ENCODE results near the gene ITFG1. TPM values are rescaled to one million over a fixed set of nuclear protein-coding genes. Genes with fewer than 3 reads are reported as not detected.

ITFG1 gene
- total RNA-seq, 2 donors from 2014 or later = 17.8 to 24.6 TPM

DNA sequence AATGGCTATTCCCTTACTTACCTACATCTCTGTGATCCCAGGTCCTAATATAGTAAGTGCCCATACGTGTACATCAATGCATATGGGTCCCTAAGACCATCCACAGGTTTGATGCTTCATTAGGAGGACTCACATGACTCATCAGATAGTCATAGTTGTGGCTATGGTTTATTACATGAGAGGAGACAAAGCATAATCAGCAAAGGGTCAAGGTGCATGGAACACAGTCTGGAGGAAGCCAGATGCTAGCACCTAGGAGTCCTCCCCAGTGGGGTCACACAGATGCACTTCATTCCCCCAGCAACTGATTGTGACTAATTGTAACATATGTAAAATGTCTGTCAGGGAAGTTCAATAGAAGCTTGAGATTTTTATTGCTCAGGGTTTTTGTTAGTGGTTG, 43.1 kb upstream of the ITFG1 start:
- H3K36me3 ChIP-seq (replicated peaks in 1 of 2; ENCODE audit: insufficient read depth in 1 of 2, low read depth in 2 of 2) = peaks cover 9 to 13% of the 10 kb centered on the region in 2 donors
- H3K4me3 ChIP-seq = no peak overlapping the region
- TF ChIP-seq POLR2A (IDR thresholded peaks at IDR 0.05) = no peak
- TF ChIP-seq, protein P1, sequence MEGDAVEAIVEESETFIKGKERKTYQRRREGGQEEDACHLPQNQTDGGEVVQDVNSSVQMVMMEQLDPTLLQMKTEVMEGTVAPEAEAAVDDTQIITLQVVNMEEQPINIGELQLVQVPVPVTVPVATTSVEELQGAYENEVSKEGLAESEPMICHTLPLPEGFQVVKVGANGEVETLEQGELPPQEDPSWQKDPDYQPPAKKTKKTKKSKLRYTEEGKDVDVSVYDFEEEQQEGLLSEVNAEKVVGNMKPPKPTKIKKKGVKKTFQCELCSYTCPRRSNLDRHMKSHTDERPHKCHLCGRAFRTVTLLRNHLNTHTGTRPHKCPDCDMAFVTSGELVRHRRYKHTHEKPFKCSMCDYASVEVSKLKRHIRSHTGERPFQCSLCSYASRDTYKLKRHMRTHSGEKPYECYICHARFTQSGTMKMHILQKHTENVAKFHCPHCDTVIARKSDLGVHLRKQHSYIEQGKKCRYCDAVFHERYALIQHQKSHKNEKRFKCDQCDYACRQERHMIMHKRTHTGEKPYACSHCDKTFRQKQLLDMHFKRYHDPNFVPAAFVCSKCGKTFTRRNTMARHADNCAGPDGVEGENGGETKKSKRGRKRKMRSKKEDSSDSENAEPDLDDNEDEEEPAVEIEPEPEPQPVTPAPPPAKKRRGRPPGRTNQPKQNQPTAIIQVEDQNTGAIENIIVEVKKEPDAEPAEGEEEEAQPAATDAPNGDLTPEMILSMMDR (IDR thresholded peaks at IDR 0.05) = no peak
- H3K27ac ChIP-seq = no peak overlapping the region
- intact Hi-C loops (cut with DNase I) = no loop called here
- H3K4me1 ChIP-seq = no peaks in the 10 kb centered on the region
- no peaks in the 10 kb centered on the region for H3K27me3 ChIP-seq
- ATAC-seq (no peak), DNase-seq (no peak)
- no peaks in the 10 kb centered on the region for H3K9me3 ChIP-seq
- WGBS, 2 donors = 94 to 95% methylated on average over 1 of the region's 1 CpG

DNA sequence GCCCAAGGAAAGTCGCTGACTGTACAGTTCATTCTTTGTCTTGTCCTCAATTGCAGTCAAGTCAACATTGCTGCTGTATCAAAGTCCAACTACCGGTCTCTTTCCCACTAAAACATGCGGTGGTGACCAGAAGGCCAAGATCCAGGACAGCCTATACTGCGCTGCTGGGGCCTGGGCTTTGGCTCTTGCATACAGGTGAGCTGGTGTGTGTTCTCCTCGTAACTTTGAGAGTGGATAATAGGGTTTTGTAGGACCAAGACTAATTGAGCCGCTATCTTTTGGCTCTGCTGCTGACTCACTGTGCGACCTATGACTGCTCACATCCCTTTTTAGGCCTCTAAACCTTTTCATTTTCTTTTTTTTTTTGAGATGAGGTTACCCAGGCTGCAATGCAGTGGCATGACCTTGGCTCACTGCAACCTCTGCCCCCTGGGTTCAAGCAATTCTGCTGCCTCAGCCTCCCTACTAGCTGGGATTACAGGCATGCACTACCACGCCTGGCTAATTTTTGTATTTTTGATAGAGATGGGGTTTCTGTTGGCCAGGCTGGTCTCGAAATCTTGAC, 38.9 kb upstream of the ITFG1 start:
- H3K36me3 ChIP-seq (replicated peaks in 1 of 2; ENCODE audit: insufficient read depth in 1 of 2, low read depth in 2 of 2) = peaks cover 9 to 11% of the 10 kb centered on the region in 2 donors
- H3K4me1 ChIP-seq = no peaks in the 10 kb centered on the region
- H3K9me3 ChIP-seq = no peaks in the 10 kb centered on the region
- H3K27me3 ChIP-seq = no peaks in the 10 kb centered on the region
- 96 to 97% methylated on average over 9 of the region's 9 CpGs for WGBS, 2 donors
- ATAC-seq (no peak), DNase-seq (no peak)
- no peak for TF ChIP-seq POLR2A (IDR thresholded peaks at IDR 0.05)
- TF ChIP-seq, protein P1 (IDR thresholded peaks at IDR 0.05) = no peak
- intact Hi-C loops (cut with DNase I) = no loop called here
- H3K4me3 ChIP-seq = no peak overlapping the region
- H3K27ac ChIP-seq = no peak overlapping the region

DNA sequence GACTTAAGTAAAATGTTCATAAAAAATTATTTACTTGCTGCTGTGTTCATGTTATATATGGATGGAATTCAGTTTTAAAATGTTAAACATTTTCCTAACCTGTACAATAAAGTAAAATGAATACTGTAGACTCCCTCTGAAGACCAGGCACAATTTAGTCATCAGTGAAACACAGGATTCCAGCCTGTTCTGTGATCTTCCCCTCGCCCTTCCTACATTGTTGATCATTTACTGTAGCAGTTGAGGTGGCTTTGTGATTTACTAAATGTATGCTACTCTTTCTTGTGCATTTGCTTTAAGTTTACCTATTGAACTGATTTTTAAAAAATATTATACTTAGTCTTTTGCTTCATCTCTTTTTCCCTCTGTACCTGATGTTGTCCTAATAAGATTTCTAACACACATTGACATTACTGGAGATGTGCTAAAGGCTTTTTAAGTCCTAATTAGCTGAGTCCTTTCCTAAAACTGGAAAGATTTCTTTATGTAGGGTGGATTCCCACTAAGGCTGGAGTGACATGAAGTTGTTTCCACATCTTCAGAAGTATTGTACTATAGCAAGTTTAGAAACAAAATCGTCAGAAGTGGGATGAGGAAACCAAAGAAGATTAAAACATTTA, 38.3 kb upstream of the ITFG1 start:
- H3K4me3 ChIP-seq = no peak overlapping the region
- intact Hi-C loops (cut with DNase I) = no loop called here
- no peaks in the 10 kb centered on the region for H3K27me3 ChIP-seq
- no peaks in the 10 kb centered on the region for H3K4me1 ChIP-seq
- no peak overlapping the region for H3K27ac ChIP-seq
- TF ChIP-seq POLR2A (IDR thresholded peaks at IDR 0.05) = no peak
- TF ChIP-seq, protein P1 (IDR thresholded peaks at IDR 0.05) = no peak
- ATAC-seq (no peak), DNase-seq (no peak)
- no peaks in the 10 kb centered on the region for H3K9me3 ChIP-seq
- H3K36me3 ChIP-seq (replicated peaks in 1 of 2; ENCODE audit: insufficient read depth in 1 of 2, low read depth in 2 of 2) = peaks cover 9 to 11% of the 10 kb centered on the region in 2 donors
- WGBS, 2 donors = 96 to 99% methylated on average over 2 of the region's 2 CpGs

DNA sequence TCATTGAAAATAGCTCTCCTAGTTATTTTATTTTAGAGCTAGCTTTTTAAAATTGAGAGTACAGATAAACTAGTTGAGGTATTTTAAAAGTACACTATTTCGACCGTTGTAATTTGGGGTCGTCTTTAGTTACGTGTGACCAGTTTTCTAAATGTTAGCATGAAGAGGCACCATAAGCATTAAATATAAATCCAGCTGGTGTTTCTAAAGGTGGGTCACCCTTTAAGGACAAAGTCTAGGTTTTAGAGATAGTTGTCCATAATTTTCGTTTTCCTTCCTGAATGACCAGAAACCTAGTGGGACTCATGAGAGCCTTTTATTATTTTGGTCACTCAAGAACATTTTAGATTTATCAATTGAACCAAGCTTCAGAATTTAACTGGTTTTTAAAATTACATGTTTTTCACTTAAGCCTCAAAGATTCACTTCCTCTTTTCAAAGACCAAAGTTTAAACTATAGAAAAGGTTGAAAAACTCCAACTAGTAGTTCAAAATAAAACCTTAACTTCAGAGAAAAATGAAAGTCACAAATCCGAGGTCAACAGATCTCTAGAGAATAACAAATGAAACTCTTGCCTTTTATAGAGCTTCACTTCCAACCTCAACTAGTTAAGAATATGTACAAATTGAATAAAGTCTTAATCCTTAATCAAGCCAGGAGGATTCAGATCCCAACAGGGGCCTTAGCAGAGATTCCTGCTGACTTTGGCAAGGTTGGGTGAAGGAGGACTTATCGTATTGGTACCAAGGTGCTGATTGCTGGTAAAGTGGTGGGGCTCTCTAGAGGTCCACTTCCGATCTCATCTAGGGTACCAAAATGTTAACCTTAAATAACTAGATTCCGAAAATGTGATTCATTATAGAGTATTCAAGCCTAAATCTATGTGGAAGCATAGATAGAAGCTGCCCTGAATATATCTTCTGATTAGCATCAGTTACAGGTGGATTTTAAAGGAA, 32.8 kb upstream of the ITFG1 start:
- no peak for DNase-seq
- peaks cover 0 to 23% (median 0%) of the 10 kb centered on the region in 3 donors for H3K9me3 ChIP-seq
- no peaks in the 10 kb centered on the region for H3K4me1 ChIP-seq
- H3K27ac ChIP-seq = peak overlapping the region in 1 of 4 donors; percentile 61
- intact Hi-C loops (cut with DNase I) = no loop called here
- TF ChIP-seq, protein P1 (IDR thresholded peaks at IDR 0.05) = no peak
- TF ChIP-seq POLR2A (IDR thresholded peaks at IDR 0.05) = no peak
- 80 to 91% methylated on average over 9 of the region's 9 CpGs for WGBS, 2 donors
- no peak for ATAC-seq
- no peaks in the 10 kb centered on the region for H3K27me3 ChIP-seq
- no peaks in the 10 kb centered on the region for H3K36me3 ChIP-seq (replicated peaks in 1 of 2; ENCODE audit: insufficient read depth in 1 of 2, low read depth in 2 of 2)
- H3K4me3 ChIP-seq = no peak overlapping the region

Measured in body of pancreas (tissue), 4 donors.